HG02759 (cell line): ENCODE results near the gene TNRC18.
"Not testable (repeated sequence)": the region's sequence is repeated elsewhere in the genome, so short reads cannot be mapped to it uniquely, and the experiment has no call there.

Experiments used
- ATAC-seq: cut with Tn5 transposase; IDR thresholded peaks from one replicate; pipeline ENCODE4 v1.9.1; 2021; ENCODE audit warnings: mild to moderate bottlenecking, moderate library complexity; ENCODE audit not compliant: unreplicated experiment

The TNRC18 gene

DNA sequence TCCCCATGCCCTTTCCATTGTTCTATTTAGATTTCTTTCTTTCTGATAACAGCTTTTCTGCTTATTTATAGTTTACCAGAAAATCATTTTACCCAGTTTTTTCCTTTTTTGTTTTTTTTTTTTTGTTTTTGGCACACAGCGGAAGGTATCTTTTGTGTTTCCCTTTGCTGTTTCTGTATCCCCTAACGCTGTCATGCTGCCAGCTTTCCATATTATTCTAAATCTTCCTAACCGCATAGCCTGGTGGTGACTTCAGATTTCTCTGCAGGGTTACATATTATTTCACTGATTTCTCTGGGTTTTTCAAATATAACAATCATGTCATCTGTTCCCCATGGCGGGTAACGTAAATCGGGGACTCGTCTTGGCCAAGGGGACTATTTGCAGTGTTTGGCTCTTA lies 144.9 kb downstream of the TNRC18 start:
- no peak for ATAC-seq

DNA sequence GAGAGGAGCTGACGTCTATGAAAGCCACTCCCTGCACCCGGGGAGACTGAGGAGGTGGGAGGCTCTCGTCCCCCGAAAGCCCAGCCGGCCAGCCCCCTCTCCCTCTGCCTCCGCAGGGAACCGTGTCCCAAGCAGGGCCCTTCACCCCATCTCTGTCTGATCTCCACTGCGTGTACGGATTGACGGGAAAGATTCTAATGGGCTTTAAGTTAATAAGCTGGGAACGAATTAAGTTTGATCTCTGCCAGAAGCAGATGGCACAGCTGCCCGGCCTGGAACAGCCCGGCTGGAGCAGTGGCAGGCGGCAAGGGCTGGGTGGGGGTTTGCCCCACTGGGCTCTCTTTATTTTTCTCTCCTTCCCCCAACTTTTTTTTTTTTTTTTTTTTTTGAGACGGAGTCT lies 147.0 kb downstream of the TNRC18 start:
- no peak for ATAC-seq

GRCh38 chr7:5276123-5276522 lies 147.5 kb downstream of the TNRC18 start:
- not testable (repeated sequence) for ATAC-seq

DNA sequence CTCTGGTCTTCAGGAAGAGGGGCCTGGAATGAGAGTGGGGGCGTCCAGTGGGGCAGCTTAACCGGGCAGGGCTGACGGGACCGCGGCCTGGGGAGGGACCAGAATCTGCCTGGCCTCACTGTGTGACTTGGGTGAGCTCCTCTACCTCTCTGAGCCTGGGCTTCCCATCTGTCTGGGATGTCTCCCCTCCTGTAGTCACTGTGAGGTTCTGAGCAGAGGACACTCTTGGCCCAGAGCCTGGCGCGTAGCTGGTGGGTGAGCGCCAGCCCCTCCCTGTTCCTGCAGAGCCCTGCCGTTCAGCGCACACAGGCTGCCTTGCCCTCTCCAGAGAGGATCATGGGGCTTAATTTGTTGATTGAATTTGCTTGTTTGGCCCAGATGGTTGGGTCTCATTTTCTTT lies 148.1 kb downstream of the TNRC18 start:
- ATAC-seq = not testable (repeated sequence)

- ATAC-seq = not testable (repeated sequence)
These were observed 148.6 kb downstream of the TNRC18 start for GRCh38 chr7:5274985-5275431.

DNA sequence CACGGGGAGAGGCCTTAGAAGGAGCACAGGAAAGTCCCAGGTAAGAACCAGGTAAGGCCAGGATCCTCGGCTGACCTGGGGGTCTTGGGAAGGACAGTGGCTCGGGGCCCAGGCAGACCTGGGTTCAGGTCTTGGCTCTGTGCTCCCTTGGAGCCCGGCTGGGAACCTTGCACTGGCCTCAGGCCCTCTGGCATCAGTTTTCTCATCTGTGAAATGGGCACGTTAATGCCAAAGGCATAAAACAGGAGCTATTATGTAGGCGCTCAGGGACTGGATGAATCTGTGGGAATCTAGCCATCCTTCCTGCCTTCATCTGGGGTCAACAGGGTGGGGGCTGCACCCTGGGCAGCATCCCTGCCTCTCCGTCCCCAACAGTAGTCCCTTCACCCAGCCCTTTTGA lies 149.2 kb downstream of the TNRC18 start:
- ATAC-seq = no peak

- ATAC-seq = not testable (repeated sequence)
These were observed 149.7 kb downstream of the TNRC18 start for GRCh38 chr7:5273831-5274405.

GRCh38 chr7:5270788-5271187 lies 152.8 kb downstream of the TNRC18 start:
- ATAC-seq = no peak

GRCh38 chr7:5269992-5270657 lies 153.5 kb downstream of the TNRC18 start:
- ATAC-seq = not testable (repeated sequence)

DNA sequence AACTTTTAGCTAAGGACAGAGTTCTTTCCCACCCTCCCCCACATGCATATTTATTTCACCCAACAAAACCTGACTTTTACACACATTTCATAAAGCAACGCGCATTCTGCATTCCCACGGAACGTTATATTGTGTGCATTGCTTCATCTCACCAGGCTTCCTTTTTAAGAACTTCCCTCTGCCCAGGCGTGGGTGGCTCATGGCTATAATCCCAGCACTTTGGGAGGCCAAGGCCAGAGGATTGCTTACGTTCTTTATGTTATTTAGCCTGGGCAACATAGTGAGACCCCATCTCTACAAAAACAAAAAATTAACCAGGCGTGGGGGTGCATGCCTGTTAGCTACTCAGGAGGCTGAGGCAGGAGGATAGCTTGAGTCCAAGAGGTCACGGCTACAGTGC lies 155.8 kb downstream of the TNRC18 start:
- not testable (repeated sequence) for ATAC-seq

DNA sequence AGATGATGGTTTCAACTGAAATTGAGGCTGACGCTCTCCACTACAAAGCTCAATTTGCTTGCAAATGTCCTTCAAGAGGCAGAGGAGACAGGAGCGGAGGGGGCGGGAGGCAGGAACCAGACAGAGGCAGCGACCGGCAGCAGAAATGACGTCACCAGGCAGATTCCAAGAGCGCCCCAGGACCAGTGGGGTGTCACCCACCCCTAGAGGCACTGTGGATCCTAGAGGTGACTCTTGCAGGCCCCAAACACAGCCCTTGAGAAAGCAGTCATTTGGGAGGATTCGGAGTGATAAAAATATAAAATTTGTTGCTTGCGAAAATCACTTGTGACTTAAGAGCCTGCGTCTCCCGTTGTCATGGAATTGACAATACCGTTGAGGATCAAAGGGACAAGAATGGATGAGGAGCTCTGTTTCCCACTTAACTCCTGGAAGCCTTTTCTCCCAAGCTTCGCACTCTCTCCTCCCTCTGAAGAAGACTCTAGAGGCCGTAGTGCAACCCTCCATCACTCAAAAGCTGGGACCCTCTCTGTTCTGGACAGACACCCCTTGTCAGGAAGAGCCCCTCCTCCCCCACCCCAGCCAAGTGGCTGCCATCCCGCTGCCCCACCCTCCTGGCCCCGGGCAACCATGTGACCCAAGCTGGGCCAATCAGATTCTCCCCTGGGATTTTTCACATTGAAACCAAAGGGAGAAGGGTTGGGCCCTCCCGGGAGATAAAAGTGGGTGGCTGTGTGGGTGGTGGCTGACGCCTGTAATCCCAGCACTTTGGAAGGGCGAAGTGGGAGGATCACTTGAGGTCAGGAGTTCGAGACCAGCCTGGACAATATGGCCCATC lies 157.2 kb downstream of the TNRC18 start:
- no peak for ATAC-seq

GRCh38 chr7:5265320-5266190 lies 158.1 kb downstream of the TNRC18 start:
- no peak for ATAC-seq

DNA sequence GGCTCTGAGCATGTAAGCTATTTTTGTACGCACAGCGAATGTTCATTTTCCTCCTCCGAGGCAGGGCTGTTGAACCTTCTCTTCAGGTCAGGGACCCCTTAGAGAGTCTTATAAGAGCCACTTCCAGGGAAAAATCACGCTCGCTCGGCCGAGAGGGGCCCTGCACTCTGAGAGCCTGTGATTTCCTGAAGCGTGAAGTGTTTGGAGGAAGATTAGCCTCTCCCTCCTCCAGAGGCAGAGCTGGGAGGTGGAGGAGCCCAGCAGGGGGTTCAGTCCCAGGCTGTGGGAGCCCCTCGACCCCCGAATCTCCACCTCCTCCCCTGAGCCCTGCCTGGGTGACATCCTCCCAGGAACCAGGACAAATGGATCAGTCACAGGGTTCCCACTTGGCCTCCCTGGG lies 160.6 kb downstream of the TNRC18 start:
- ATAC-seq = not testable (repeated sequence)

- not testable (repeated sequence) for ATAC-seq
These were observed 163.0 kb downstream of the TNRC18 start for GRCh38 chr7:5260530-5261068.
